Naive thymus-derived CD4-positive, alpha-beta T cell (primary cell): ENCODE data around the gene TMEM271. TPM values are rescaled to one million over a fixed set of nuclear protein-coding genes. Genes with fewer than 3 reads are reported as not detected.

Source experiments
- ATAC-seq: fragments of 150-1000 bp; cut with Tn5 transposase; 2 replicates; pipeline ENCODE4 v1.10.0; 2021; ENCODE audit warnings: mild to moderate bottlenecking, moderate library complexity
- CTCF ChIA-PET: fragments of 350-600 bp; sonication (Branson Sonifier 250); formaldehyde crosslinking; loops from one replicate; lab custom pipeline; 2021; ENCODE audit warnings: antibody characterized with exemption; lab: Charles Lee
- POLR2A ChIA-PET: fragments of 350-600 bp; sonication (Branson Sonifier 250); formaldehyde crosslinking; loops from one replicate; lab custom pipeline; 2021; ENCODE audit warnings: antibody characterized with exemption, inconsistent platforms; lab: Charles Lee
- DNase-seq, 9 donors: peaks; one replicate each; pipeline versions ENCODE4 v3.0.0 to v3.0.0-alpha.2; 2020 to 2022; ENCODE audit warnings: mixed read lengths in 1 of 9
- H3K27ac ChIP-seq: one replicate; pipeline ENCODE4 v1.7.0; 2013; ENCODE audit warnings: mild to moderate bottlenecking, low read depth, low read length, moderate library complexity
- H3K27me3 ChIP-seq, 2 donors: one replicate each; pipeline ENCODE4 v1.7.0; 2013; ENCODE audit warnings: low read length in 2 of 2, mild to moderate bottlenecking in 2 of 2, moderate library complexity in 2 of 2; ENCODE audit not compliant: control insufficient read depth in 2 of 2, insufficient read depth in 2 of 2
- H3K36me3 ChIP-seq, 3 experiments: 1 replicate in 2 of 3; 2 replicates in 1 of 3; pipeline ENCODE4 v1.7.0; 2013; ENCODE audit warnings: low read length in 3 of 3, mild to moderate bottlenecking in 3 of 3, moderate library complexity in 1 of 3; ENCODE audit not compliant: insufficient read depth in 3 of 3, control insufficient read depth in 2 of 3
- H3K4me1 ChIP-seq, 2 donors: one replicate each; pipeline ENCODE4 v1.7.0; 2013; ENCODE audit warnings: low read length in 2 of 2, mild to moderate bottlenecking in 2 of 2, moderate library complexity in 1 of 2; ENCODE audit not compliant: control insufficient read depth in 2 of 2, insufficient read depth in 2 of 2
- H3K4me3 ChIP-seq: 2 replicates; pipeline ENCODE4 v1.7.0; 2013; ENCODE audit warnings: mild to moderate bottlenecking, low read length
- H3K9me3 ChIP-seq, 3 experiments: 1 replicate in 2 of 3; 2 replicates in 1 of 3; pipeline ENCODE4 v1.7.0; 2013; ENCODE audit warnings: low read length in 3 of 3; ENCODE audit not compliant: control insufficient read depth in 2 of 3
- H3K27ac Mint-ChIP-seq, 9 donors: one replicate each; pipeline ENCODE4 v1.8.0; 2020 to 2022; ENCODE audit warnings: mixed read lengths in 9 of 9, mild to moderate bottlenecking in 8 of 9, moderate library complexity in 5 of 9, inconsistent platforms in 2 of 9
- H3K27me3 Mint-ChIP-seq, 5 donors: one replicate each; pipeline ENCODE4 v1.8.0; 2021 to 2022; ENCODE audit warnings: mixed read lengths in 5 of 5, mild to moderate bottlenecking in 1 of 5
- H3K36me3 Mint-ChIP-seq, 5 donors: one replicate each; pipeline ENCODE4 v1.8.0; 2020 to 2022; ENCODE audit warnings: mixed read lengths in 5 of 5, mild to moderate bottlenecking in 3 of 5, inconsistent platforms in 1 of 5
- H3K4me1 Mint-ChIP-seq, 7 donors: one replicate each; pipeline ENCODE4 v1.8.0; 2020 to 2022; ENCODE audit warnings: mixed read lengths in 7 of 7, mild to moderate bottlenecking in 3 of 7, inconsistent platforms in 1 of 7
- H3K4me3 Mint-ChIP-seq, 10 donors: one replicate each; pipeline ENCODE4 v1.8.0; 2020 to 2022; ENCODE audit warnings: mild to moderate bottlenecking in 10 of 10, mixed read lengths in 10 of 10, moderate library complexity in 6 of 10, inconsistent platforms in 2 of 10
- H3K9me3 Mint-ChIP-seq, 11 donors: one replicate each; pipeline ENCODE4 v1.8.0; 2020 to 2022; ENCODE audit warnings: mixed read lengths in 11 of 11, mild to moderate bottlenecking in 4 of 11, inconsistent platforms in 1 of 11, moderate library complexity in 1 of 11
- intact Hi-C, 2 donors: fragments of 100-400 bp; cut with micrococcal nuclease; formaldehyde crosslinking; loops; one replicate each; pipeline ENCODE4 v1.15.1; 2023
- polyA plus RNA-seq, 2 donors: library from polyadenylated mRNA; unstranded; fragments of 300-500 nt; fragmentation: Illumina TruSeq; gene quantifications; one replicate each; pipeline ENCODE4 v1.2.3, GENCODE V29; 2021
- total RNA-seq, 6 experiments: library from RNA in 5 of 6; stranded (reverse) in 5 of 6; gene quantifications; 1 replicate in 5 of 6; 2 replicates in 1 of 6; pipeline ENCODE4 v1.2.3 and lab custom pipeline; 2021 to 2026

TMEM271 gene
- total and polyA plus RNA-seq, 7 experiments from 2014 or later: not detected

DNA sequence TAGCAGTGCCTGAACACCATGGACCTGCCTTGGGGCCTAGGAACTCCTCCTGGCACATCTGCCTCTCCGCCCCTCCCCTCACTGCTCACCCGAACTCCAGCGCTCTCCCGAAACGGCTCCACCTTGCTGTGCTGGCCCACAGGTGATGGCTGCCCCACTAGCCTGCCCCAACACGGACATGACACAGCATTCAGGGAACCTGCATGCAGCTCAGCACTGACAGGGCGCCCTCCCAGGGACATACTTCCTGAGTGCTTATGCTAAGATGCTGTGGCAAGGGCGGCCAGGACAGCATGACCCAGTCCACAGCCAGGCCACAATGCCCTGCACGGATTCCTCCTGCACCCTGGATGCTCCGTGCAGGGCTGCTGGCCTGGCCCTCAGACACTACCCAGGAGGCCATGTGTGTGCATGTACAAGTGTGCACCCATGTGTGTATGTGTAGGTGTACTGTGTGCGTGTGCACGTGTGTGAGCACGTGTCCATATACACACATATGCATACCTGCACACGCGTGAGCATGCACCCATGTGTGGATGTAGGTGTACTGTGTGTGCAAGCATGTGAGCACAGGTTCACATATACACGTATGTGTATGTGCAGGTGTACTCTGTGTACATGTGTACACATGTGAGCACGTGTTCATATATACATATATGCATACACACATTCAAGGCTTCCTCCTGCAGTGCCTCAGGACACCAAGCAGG lies 6.0 kb downstream of the TMEM271 start:
- peaks cover 0 to 24% (median 11%) of the 10 kb centered on the region in 11 donors for H3K9me3 Mint-ChIP-seq
- DNase-seq (no peak), ATAC-seq (no peak)
- peaks cover 3 to 8% (median 5%) of the 10 kb centered on the region in 7 donors for H3K4me1 Mint-ChIP-seq
- Histone ChIP-seq H3K4me3 (no peak overlapping the region), H3K4me1 (no peaks in the 10 kb centered on the region), H3K36me3 (no peaks in the 10 kb centered on the region), H3K9me3 (peaks cover 0 to 4% (median 0%) of the 10 kb centered on the region in 3 experiments), H3K27ac (no peak overlapping the region), H3K27me3 (no peaks in the 10 kb centered on the region)
- intact Hi-C loops: loop anchor here in 1 of 2 donors (5.0 kb wide), 1 partner anchor 837 kb away; the partner anchor contains the start of gene NKX1-1
- no peak overlapping the region for H3K4me3 Mint-ChIP-seq
- ChIA-PET POLR2A (no interaction called here), CTCF (no interaction called here)
- no peak overlapping the region for H3K27ac Mint-ChIP-seq
- H3K27me3 Mint-ChIP-seq: peaks cover 27 to 71% (median 56%) of the 10 kb centered on the region in 5 donors
- H3K36me3 Mint-ChIP-seq: peaks cover 0 to 13% (median 0%) of the 10 kb centered on the region in 5 donors

DNA sequence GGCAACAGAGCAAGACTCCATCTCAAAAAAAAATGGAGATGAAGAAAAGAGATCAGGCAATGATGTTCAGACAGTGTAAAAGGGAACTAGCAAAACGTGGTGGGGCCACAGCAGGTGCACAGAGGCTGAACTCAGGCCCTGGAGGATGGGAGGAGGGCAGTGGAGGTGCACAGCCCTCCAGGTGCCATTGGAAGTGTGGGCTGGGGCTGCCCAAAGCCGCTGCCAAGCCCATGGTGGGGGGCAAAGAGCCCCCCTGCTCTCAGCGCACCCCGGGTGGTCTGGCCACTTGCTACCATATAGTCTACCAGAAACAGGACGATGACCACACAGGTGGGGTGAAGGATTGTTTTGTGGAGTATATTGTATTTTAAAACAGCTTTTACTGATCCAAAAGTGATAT lies 7.1 kb downstream of the TMEM271 start:
- no peak overlapping the region for H3K27ac Mint-ChIP-seq

GRCh38 chr4:568351-568652 lies 7.8 kb downstream of the TMEM271 start:
- Mint-ChIP-seq H3K9me3 (peaks cover 0 to 33% (median 15%) of the 10 kb centered on the region in 11 donors), H3K27ac (no peak overlapping the region), H3K4me1 (no peaks in the 10 kb centered on the region), H3K36me3 (peaks cover 0 to 13% (median 0%) of the 10 kb centered on the region in 5 donors), H3K4me3 (no peak overlapping the region), H3K27me3 (peaks cover 14 to 57% (median 43%) of the 10 kb centered on the region in 5 donors)
- ATAC-seq (no peak), DNase-seq (no peak)
- Histone ChIP-seq H3K36me3 (no peaks in the 10 kb centered on the region), H3K9me3 (peaks cover 0 to 4% (median 0%) of the 10 kb centered on the region in 3 experiments), H3K27ac (no peak overlapping the region), H3K4me1 (no peaks in the 10 kb centered on the region), H3K27me3 (no peaks in the 10 kb centered on the region), H3K4me3 (no peak overlapping the region)
- POLR2A ChIA-PET: no interaction called here
- intact Hi-C loops: no loop called here
- CTCF ChIA-PET: no interaction called here

More for the DNA sequence above, 7.1 kb downstream of the TMEM271 start:
- POLR2A ChIA-PET: no interaction called here
- Mint-ChIP-seq H3K4me3 (no peak overlapping the region), H3K27me3 (peaks cover 21 to 63% (median 50%) of the 10 kb centered on the region in 5 donors), H3K4me1 (peaks cover 0 to 4% (median 2%) of the 10 kb centered on the region in 7 donors), H3K36me3 (peaks cover 0 to 13% (median 0%) of the 10 kb centered on the region in 5 donors), H3K9me3 (peaks cover 0 to 29% (median 17%) of the 10 kb centered on the region in 11 donors)
- DNase-seq: no peak
- ATAC-seq: no peak
- CTCF ChIA-PET: interaction anchor here (0.5 kb wide), 1 partner anchor 1126 kb away, joined by 3 read pairs; no protein-coding TSS in a partner anchor
- Histone ChIP-seq H3K9me3 (peaks cover 0 to 4% (median 0%) of the 10 kb centered on the region in 3 experiments), H3K27ac (no peak overlapping the region), H3K4me1 (no peaks in the 10 kb centered on the region), H3K36me3 (no peaks in the 10 kb centered on the region), H3K27me3 (no peaks in the 10 kb centered on the region), H3K4me3 (no peak overlapping the region)
- intact Hi-C loops: no loop called here

DNA sequence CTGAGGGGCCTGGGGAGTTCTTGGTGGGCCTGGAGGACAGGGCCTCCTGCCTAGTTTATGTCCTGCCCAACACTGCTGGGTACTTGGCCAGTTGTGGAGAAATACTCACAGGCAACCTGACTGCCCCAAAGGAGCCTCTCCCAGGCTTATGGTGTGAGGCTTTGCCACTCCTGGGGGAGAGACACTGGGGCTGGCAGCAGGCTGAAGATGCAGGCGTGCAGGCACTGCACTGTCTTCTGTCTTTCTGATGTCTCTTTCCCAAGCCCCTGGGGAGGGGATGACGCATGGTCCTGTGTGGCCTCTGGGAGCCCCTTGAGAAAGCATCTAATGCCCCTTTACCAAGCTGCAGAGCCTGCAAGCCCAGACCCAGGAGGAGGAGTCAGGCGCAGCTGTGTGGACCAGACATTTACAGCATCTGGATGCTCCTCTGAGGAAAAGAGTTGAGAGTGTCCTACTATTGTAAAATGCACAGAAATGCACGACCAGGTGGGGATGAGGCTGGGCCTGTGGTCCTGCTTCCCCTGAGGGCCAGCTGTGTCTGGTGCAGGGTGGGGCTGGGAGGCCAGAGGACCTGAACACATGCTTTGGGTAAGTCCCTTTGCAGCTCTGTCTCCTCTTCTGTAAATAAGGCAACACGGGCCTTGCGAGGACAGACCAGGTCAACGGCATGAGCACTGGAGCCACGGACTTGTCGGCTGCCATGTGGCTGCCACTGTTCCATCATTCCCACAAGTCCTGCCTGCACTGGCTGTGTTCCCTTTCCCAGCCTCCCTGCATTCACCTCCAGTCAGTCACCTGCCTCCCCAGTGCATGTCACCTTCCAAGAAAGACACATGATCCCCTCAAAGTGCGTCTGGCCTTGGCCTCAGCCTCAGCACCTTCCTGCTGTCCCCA lies 8.4 kb downstream of the TMEM271 start:
- H3K4me3 Mint-ChIP-seq: no peak overlapping the region
- H3K36me3 Mint-ChIP-seq: peaks cover 0 to 13% (median 0%) of the 10 kb centered on the region in 5 donors
- CTCF ChIA-PET: no interaction called here
- H3K27ac ChIP-seq: no peak overlapping the region
- POLR2A ChIA-PET: no interaction called here
- H3K27me3 ChIP-seq: no peaks in the 10 kb centered on the region
- peaks cover 9 to 51% (median 38%) of the 10 kb centered on the region in 5 donors for H3K27me3 Mint-ChIP-seq
- H3K9me3 ChIP-seq: peaks cover 0 to 4% (median 0%) of the 10 kb centered on the region in 3 experiments
- H3K27ac Mint-ChIP-seq: no peak overlapping the region
- intact Hi-C loops: no loop called here
- peaks cover 0 to 38% (median 15%) of the 10 kb centered on the region in 11 donors for H3K9me3 Mint-ChIP-seq
- no peak for ATAC-seq
- H3K36me3 ChIP-seq: no peaks in the 10 kb centered on the region
- H3K4me1 Mint-ChIP-seq: no peaks in the 10 kb centered on the region
- H3K4me3 ChIP-seq: no peak overlapping the region
- no peak for DNase-seq
- no peaks in the 10 kb centered on the region for H3K4me1 ChIP-seq

GRCh38 chr4:566508-567295 lies 9.4 kb downstream of the TMEM271 start:
- H3K27ac Mint-ChIP-seq: no peak overlapping the region

DNA sequence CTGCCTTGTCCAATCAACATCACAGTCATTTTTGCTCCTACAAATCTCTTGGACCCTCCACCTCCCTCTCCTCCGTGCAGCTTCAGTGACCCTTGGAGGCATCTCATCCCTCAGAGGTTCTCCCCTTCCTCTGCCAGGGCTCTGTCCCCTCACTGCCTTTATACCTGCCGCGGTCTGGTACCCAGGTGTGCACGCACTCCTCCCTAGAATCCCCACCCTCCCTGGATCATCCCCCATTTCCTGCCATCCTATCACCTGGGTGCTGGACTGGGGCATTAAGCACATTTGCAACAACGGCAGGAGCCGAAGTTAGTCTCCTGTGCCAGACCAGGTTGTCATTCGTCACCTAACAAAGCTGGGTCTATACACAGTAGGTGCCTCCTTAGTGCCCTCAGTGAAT lies 10.1 kb downstream of the TMEM271 start:
- POLR2A ChIA-PET: no interaction called here
- peaks cover 0 to 38% (median 9%) of the 10 kb centered on the region in 11 donors for H3K9me3 Mint-ChIP-seq
- no peak for ATAC-seq

More at GRCh38 chr4:566508-567295, 9.4 kb downstream of the TMEM271 start:
- H3K4me3 Mint-ChIP-seq: no peak overlapping the region
- peaks cover 0 to 41% (median 14%) of the 10 kb centered on the region in 11 donors for H3K9me3 Mint-ChIP-seq
- Histone ChIP-seq H3K4me3 (no peak overlapping the region), H3K36me3 (no peaks in the 10 kb centered on the region), H3K27ac (no peak overlapping the region), H3K9me3 (peaks cover 0 to 5% (median 0%) of the 10 kb centered on the region in 3 experiments), H3K27me3 (no peaks in the 10 kb centered on the region), H3K4me1 (no peaks in the 10 kb centered on the region)
- ChIA-PET POLR2A (no interaction called here), CTCF (no interaction called here)
- no peaks in the 10 kb centered on the region for H3K4me1 Mint-ChIP-seq
- ATAC-seq (no peak), DNase-seq (no peak)
- intact Hi-C loops: no loop called here
- peaks cover 0 to 6% (median 0%) of the 10 kb centered on the region in 5 donors for H3K36me3 Mint-ChIP-seq
- peaks cover 4 to 41% (median 29%) of the 10 kb centered on the region in 5 donors for H3K27me3 Mint-ChIP-seq

More for the DNA sequence above, 10.1 kb downstream of the TMEM271 start:
- Mint-ChIP-seq H3K4me3 (no peak overlapping the region), H3K27me3 (peaks cover 0 to 34% (median 22%) of the 10 kb centered on the region in 5 donors), H3K36me3 (no peaks in the 10 kb centered on the region), H3K27ac (no peak overlapping the region), H3K4me1 (no peaks in the 10 kb centered on the region)
- Histone ChIP-seq H3K4me1 (no peaks in the 10 kb centered on the region), H3K27me3 (no peaks in the 10 kb centered on the region), H3K4me3 (no peak overlapping the region), H3K36me3 (no peaks in the 10 kb centered on the region), H3K9me3 (peaks cover 0 to 5% (median 0%) of the 10 kb centered on the region in 3 experiments), H3K27ac (no peak overlapping the region)
- CTCF ChIA-PET: no interaction called here
- intact Hi-C loops: no loop called here
- DNase-seq: no peak
